ENCODE results near the gene CEP55.

CEP55 gene

DNA sequence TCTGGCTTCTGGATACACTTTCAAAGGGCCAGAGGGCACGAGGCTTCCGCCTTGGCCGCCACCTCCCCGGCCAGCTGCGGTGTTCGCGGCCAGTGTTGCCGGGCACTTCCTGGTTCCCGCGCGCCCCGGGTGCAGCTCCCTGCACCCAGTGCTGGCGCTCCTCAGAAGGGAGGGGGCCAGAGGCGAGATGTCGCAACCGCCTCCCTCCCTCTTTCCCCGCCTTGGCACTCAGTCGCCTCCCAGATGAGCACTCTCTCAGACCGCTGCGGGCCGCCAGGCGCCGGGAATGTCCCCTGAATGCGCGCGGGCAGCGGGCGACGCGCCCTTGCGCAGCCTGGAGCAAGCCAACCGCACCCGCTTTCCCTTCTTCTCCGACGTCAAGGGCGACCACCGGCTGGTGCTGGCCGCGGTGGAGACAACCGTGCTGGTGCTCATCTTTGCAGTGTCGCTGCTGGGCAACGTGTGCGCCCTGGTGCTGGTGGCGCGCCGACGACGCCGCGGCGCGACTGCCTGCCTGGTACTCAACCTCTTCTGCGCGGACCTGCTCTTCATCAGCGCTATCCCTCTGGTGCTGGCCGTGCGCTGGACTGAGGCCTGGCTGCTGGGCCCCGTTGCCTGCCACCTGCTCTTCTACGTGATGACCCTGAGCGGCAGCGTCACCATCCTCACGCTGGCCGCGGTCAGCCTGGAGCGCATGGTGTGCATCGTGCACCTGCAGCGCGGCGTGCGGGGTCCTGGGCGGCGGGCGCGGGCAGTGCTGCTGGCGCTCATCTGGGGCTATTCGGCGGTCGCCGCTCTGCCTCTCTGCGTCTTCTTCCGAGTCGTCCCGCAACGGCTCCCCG lies 70.2 kb downstream of the CEP55 start, which contains the start of gene FFAR4:
FFAR4 (plus strand) TSS at position 231 of the 842 bp plus-strand sequence; CDS start at position 287, 56 bp downstream.
- no peak for DNase-seq (ENCODE audit: low read depth in 2 of 2)

DNA sequence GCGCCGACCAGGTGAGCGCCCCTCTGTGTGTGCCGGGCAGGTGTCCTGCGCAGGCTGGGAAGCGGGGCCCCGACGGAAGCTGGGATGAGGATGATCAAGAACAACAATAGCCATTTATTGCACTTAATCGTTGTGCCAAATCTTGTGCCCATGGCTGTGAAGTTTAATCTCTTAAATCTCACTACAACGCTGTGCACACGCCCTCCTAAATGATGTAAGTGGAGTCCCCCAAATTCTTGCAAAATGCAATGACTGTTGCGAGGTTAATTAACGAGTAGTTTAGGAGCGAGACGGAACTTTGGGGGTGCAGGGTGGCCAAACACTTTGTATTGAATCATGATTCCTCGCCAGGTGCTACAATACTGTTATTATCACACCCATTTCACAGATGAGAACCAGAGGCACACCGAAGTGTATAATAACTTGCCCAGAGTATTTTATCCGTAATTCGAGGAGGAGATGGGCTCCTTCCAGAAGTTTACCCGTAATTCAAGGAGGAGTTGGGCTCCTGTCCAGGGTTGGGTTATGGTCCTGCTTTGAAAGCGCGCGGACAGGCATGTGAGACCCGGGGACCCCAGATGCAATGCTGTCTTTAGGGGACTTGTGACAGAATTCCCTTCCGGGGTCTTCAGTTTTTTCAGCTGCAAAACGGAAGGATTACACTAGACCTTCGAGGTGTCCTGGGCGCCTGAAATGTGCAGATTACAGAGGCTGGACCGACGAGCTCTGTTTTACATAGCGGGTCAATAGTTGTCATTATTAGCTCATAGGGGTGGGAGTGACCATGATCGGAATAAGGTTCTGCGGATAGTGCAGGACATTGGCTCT lies 71.1 kb downstream of the CEP55 start:
- no peak for DNase-seq (ENCODE audit: low read depth in 2 of 2)

- no peak for DNase-seq (ENCODE audit: low read depth in 2 of 2)
These were observed 71.6 kb downstream of the CEP55 start for GRCh38 chr10:93568105-93568390.

DNA sequence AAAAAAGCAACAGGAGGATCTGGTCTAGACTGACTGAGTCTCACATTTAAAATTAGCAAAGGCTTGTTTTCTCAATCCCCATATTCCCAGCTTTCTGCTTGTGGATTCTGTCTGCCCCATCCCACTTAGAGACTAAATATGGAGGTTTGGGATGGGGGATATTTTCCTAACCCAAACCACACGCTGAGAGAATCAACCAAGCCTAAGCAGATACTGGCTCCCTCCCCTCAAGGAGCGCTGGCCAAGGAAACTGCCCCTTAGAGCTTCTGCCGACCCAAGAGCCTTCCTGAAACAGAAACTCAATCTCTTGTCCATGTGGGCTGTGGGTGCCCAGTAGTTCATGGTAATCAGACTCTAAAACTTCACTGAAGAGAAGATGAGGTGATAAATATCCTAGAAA lies 74.0 kb downstream of the CEP55 start:
- DNase-seq (ENCODE audit: low read depth in 2 of 2), result no peak

- no peak for DNase-seq (ENCODE audit: low read depth in 2 of 2)
These were observed 76.2 kb downstream of the CEP55 start for GRCh38 chr10:93572606-93573005.

DNA sequence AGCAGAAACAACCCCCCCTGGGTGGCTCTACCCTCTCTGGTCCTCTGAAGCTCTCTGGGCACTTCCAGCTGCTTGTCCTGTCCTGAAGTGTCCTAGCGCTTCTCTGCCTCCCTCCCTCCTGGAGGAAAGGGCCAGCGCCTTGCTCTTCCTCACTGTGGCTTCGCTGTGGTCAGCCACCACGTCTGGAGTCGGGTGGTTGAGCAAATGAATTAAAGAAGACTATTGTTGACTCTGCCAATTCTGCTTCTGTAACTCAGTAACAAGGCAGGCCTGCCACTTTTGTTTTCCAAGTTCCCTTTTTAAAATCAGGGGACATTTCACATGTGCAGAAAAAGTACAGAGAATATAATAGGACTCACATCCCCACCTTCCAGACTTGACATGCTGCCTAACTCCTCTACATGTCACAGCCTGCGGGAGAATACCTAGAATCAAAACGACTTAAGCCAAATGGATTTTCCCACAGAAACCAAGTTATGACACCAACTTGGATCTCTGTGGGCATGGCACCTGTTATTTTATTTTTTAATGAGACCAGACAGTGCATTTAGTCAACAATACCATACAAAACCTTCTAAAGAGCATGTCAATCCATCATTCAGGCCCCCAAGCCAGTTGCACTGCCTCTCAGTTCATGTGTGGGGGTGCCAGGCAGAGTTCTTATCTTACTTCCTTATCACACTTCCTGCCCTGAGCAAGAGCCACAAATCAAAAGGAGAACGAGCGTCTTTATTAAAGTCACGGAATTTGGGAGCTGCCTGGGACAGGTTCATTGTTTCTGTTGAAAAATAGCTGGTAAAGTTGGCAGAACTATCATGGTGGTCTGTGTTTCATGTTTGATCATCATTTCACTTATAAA lies 76.9 kb downstream of the CEP55 start:
- no peak for DNase-seq (ENCODE audit: low read depth in 2 of 2)

DNA sequence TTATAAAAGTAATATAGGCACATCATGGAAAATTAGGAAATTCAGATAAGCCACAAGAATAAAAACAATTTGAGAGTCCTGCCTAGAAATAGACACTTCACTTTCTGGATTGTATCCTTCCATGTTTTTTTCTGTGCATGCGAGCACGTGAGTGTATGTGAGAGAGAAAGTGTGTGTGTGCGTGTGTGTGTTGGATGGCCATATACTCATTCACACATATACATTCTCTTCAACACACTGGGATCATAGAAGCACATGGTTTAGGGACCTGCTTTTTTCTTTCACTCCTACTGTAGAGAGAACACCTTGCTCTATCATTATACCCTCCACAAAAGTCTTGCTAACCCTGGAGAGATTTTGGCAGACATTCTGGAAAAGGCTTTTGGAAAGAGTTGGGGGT lies 77.5 kb downstream of the CEP55 start:
- no peak for DNase-seq (ENCODE audit: low read depth in 2 of 2)

DNA sequence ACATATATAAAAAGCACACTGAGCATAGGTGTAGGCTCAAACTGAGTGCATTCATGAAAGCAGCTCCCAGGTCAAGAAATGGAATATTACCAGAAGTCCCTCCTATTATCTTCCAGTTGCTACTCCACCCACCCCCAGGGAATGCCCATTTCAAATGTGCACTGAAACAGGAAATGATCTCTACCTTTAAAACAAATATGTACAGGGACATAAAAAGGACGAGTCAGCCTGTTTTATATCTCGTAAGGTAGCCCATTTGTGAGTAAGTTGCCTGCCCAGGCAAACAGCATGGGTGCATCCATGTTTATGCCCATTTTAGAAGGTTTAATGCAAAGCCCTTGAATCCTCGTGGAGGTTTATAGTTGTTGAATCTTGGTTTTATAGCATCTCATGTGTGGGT lies 80.5 kb downstream of the CEP55 start:
- DNase-seq (ENCODE audit: low read depth in 2 of 2), result no peak

- DNase-seq (ENCODE audit: low read depth in 2 of 2), result no peak
These were observed 81.2 kb downstream of the CEP55 start for GRCh38 chr10:93577565-93577964.
